ENCODE measurements around the gene AK9.
"Not testable (repeated sequence)": the region's sequence is repeated elsewhere in the genome, so short reads cannot be mapped to it uniquely, and the experiment has no call there.

Gene AK9

DNA sequence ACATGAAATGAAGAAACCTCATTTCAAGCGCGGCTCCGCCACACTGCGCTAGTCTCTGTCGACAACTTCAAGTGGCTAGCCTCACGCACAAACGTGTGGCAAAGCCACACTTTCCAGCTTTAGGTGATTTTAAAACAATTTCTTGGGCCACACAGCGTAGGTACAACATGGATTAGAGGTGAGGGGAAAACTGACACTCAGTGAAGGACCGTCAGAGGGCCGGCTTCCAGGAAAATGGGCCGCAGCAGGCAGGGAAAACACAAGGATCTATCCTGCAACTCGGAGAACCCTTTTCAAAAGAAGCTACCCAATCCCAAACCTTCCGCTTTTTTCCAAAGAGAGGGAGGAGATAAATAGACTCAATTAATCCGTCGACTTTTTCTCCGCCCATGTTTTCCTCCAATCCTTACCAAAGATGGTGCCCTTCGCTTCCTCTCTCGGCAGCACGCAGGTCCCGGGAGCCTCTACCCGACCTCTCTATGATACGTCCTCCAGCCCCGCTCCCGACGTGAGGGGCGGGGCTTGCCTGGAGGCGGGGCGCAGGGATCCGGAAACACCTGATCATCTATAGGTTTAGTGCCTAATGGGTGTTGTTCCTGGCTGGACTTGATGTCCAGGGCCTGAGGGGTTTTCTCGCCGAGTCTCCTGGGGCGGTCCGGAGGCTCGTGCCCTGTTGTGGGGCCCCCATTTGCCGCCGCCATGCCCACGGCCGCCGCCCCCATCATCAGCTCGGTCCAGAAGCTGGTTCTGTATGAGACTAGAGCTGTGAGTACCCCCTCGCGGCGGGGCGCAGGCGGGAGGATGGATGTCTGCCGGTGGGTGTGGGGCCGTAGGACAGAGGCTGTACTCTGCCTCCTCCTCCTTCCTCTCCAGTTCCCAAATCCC, at the start of gene AK9, which contains the start of gene FIG4:
TSS of gene AK9 (minus strand) at position 466 of the 885 bp plus-strand sequence. CDS start 15,457 bp downstream, outside the sequence.
TSS of gene FIG4 (plus strand) at position 560 of the 885 bp plus-strand sequence. CDS start at position 700, 140 bp downstream.
- DNase-seq, result peak; percentile 98

GRCh38 chr6:109740787-109741186, 49.8 kb upstream of the AK9 start:
- no peak for DNase-seq

- no peak for DNase-seq
Observed at GRCh38 chr6:109739686-109740085, 48.7 kb upstream of the AK9 start.

DNA sequence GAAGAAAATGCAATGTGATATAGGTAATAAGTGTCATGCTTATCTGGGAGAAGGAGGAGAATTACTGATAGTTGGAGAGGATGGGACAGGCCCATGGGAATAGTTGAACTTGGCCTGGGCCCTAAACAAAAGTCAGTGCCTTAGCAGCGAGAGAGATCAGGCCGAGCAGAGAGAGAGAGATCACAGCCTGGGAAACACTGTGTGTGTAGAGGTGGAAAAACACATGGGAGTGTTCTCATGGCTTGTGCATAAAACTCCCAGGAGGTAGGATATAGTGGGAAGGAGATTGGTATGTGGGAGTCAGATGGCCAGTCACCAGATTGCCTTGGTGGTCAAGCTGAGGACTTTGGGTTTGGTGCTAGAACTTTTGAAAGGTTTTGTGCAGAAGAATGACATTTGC, 47.7 kb upstream of the AK9 start:
- DNase-seq, result no peak

GRCh38 chr6:109738255-109738654, 47.3 kb upstream of the AK9 start:
- DNase-seq, result no peak

- DNase-seq, result no peak
Observed at GRCh38 chr6:109736273-109737025, 45.4 kb upstream of the AK9 start.

DNA sequence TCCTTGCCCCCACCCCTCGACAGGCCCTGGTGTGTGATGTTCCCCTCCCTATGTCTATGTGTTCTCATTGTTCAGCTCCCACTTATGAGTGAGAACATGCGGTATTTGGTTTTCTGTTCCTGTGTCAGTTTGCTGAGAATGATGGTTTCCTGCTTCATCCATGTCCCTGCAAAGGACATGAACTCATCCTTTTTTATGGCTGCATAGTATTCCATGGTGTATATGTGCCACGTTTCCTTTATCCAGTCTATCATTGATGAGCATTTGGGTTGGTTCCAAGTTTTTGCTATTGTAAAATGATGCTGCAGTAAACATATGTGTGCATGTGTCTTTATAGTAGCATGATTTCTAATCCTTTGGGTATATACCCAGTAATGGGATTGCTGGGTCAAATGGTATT, 34.2 kb upstream of the AK9 start:
- not testable (repeated sequence) for DNase-seq

DNA sequence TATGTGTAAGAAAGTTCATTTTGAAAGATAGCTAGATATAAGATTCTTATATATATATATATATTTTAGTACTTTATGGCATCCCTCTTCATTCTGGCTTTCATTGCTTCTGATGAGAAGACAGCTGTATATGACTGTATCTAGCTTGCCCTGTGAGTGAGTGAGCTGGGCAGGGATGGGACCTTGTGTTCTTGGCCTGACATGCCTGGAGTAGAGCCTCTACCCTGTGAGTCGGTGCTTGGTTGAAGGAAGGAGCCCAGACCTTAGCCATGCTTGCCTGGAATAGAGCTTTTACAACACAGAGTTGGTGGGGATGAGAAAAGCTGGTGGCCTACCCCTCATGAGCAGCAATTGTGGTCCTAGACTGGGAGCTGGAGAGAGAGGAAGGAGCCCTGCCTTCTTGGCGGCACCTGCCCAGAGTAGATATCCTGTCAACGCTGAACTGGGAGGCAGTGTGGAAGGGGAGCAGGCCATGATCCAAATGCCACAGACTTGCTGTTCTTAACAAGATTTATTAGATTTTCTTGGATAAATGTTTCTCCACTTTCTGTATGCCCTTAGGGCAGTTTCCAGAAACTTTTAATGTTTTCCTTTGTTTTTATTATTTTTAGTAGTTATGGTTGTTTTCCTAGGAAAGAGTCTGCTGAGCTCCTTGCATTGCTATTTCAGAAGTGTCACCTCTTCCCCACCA, 31.7 kb upstream of the AK9 start:
- no peak for DNase-seq

DNA sequence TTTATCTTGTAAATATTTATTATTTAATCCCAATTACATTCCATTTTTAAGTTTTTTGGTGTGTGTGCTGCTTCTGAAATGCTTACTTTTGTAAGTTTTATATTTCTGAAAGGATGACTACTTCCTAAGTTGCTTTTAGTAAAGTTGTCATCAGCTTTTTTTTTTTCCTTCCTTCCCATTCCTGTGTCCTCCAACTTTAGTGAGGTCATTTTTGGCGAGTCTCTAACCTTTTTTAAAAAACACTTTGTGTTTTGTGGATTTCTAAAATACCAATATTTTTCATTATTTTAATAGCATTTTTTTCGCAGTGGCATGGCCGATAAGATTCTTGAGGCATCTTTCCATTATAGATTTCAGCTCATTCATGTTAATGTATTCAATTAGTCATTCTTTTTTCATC, 31.0 kb upstream of the AK9 start:
- DNase-seq, result no peak

GRCh38 chr6:109720311-109720710, 29.3 kb upstream of the AK9 start:
- no peak for DNase-seq

- DNase-seq, result no peak
Observed at GRCh38 chr6:109718991-109719390, 28.0 kb upstream of the AK9 start.

GRCh38 chr6:109717971-109718370, 27.0 kb upstream of the AK9 start:
- no peak for DNase-seq

DNA sequence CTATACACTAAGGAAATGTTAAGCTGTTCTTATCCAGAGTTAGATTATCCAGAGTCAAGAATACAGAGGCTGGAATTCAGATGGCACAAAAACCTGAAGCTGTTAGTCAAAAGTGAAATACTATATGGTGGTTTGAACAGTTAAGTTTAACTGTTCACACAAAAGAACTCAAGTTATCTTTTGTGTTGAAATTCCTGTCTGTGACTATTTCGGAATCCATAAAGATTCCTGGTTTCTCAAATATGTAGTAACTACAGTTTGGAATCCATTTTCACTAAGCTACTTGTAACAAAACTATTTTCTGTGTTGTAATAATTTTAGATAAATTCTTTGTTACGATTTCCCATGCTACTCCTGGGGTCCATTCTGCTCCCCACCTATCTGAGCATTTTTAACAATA, 24.6 kb upstream of the AK9 start:
- DNase-seq, result no peak

- DNase-seq, result no peak
Observed at GRCh38 chr6:109714611-109715010, 23.6 kb upstream of the AK9 start.

- DNase-seq, result no peak
Observed at GRCh38 chr6:109714166-109714565, 23.2 kb upstream of the AK9 start.

DNA sequence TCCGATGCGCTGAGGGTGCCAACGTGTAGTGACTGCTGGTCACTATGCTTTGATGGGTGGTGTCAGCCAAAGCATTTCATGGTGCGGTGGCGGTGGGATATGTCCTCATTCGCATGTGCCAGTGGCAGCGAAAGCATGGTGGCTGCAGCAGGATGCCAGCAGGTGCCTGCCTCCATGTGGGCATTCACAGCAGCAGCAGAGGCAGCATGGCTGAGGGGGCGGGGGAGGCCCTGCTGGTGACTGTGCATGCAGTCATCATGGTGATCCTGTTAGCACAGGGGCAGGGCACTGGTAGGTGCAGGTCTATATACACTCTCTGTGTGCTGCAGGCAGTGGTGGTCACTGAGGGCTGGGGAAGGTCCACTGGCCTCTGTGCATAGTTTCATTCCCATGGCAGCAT, 22.1 kb upstream of the AK9 start:
- DNase-seq, result no peak

DNA sequence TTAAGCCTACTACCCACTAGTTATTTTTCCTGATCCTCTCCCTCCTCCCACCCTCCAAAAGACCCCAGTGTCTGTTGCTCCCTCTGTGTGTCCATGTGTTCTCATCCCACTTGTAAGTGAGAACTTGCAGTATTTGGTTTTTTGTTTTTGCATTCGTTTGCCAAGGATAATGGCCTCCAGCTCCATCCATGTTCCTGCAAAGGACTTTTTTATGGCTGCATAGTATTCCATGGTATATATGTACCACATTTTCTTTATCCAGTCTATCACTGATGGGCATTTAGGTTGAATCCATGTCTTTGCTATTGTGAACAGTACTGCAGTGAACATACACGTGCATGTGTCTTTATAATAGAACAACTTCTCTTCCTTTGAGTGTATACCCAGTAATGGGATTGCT, 17.1 kb upstream of the AK9 start:
- DNase-seq, result not testable (repeated sequence)

- DNase-seq, result no peak
Observed at GRCh38 chr6:109706513-109706912, 15.5 kb upstream of the AK9 start.

DNA sequence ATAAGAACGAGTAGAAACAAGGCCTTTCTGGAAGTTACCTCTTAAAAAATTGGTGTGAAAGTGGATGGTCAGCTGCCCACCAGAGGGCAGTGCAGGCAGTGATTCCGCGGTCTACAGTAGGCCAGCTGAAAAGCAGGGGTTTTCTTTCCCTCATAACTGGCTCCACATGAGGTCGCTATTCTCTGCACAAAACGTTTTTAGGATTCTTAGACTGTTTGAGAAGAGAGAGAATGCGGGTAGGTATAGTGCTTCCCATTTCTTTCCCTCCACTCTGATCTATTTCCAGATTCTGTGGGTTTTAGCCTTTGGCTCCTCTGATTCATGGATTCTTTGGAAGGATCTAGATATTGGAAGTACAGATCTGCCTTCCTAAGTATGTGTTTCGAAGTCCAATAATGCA, 14.3 kb upstream of the AK9 start:
- peak; percentile 92 for DNase-seq

DNA sequence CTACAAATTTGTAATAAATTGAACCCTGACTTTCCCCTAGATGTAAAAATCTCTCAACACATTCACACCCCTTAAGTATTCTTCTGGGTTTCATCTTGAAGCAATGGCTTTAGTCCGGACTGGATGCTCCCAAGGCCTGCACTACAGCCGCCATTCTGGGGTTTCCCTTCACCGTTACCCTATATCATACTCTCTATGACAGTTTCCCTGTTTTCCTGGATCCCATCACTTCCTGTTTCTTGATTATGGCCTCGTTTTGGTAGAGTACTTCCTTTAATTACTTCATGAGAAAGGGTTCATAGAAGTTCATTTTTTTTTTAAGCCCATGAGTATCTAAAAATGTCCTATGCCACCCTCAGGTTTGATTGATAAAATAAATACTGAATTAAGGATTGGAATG, 11.8 kb upstream of the AK9 start:
- DNase-seq, result no peak

GRCh38 chr6:109701774-109702173, 10.8 kb upstream of the AK9 start:
- no peak for DNase-seq

DNA sequence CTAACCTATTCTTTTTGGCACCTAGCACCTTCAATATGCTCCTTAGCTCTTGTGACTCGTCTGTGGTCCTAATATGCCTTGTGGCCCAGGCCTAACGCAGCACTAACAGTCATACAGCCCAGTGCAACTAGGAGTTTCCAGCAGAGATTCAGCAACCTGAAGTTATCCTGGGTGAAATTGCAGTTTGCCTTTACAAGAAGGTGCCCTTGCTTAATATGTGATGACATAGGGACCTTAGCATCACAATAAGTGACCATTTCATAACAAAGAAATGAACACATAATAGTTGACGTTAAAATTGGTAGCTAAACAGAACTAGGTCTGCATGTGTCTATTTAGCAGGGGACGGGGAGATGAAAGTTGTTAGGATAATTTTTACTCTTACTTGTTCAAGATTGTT, 10.2 kb upstream of the AK9 start:
- DNase-seq, result no peak

DNA sequence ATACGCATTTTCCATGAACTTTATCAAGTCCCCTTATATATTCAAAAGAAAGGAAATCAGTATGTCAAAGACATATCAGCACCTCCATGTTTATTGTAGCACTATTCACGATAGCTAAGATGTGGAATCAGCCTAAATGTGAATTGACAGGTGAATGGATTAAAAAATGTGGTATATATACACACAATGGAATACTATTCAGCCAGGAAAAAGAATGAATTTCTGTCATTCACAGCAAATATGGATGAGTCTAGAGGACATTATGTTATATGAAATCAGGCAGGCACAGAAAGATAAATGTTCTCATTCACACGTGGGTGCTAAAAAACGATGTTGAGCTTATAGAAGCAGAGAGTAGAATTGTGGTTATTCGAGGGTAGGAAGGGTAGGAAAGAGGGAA, 5.4 kb upstream of the AK9 start:
- DNase-seq, result no peak

Data from NCI-H1105 (cell line).